Activated CD4-positive, alpha-beta memory T cell treated with anti-CD3 and anti-CD28 coated beads for 36 hours (primary cell): Measurements from ENCODE around the gene GGNBP2. TPM values are rescaled to one million over a fixed set of nuclear protein-coding genes. Genes with fewer than 3 reads are reported as not detected.
A peak's percentile ranks its signal among the peaks of the same experiment; 100 is the strongest.

Experiments used
- CTCF ChIA-PET: fragments of 350-600 bp; sonication (Branson Sonifier 250); formaldehyde crosslinking; loops from one replicate; lab custom pipeline; 2021; ENCODE audit warnings: antibody characterized with exemption, inconsistent platforms; lab: Charles Lee
- POLR2A ChIA-PET: fragments of 350-600 bp; sonication (Branson Sonifier 250); formaldehyde crosslinking; loops from one replicate; lab custom pipeline; 2021; ENCODE audit warnings: antibody characterized with exemption; lab: Charles Lee
- DNase-seq: peaks from one replicate; pipeline ENCODE4 v3.0.0-alpha.2; 2020
- H3K27ac Mint-ChIP-seq: one replicate; pipeline ENCODE4 v1.8.0; 2021; ENCODE audit warnings: mixed read lengths
- H3K27me3 Mint-ChIP-seq: one replicate; pipeline ENCODE4 v1.8.0; 2021; ENCODE audit warnings: mixed read lengths
- H3K36me3 Mint-ChIP-seq: one replicate; pipeline ENCODE4 v1.8.0; 2021; ENCODE audit warnings: mixed read lengths
- H3K4me1 Mint-ChIP-seq: one replicate; pipeline ENCODE4 v1.8.0; 2021; ENCODE audit warnings: low read depth, mixed read lengths
- H3K4me3 Mint-ChIP-seq: one replicate; pipeline ENCODE4 v1.8.0; 2021; ENCODE audit warnings: mild to moderate bottlenecking, mixed read lengths
- H3K9me3 Mint-ChIP-seq: one replicate; pipeline ENCODE4 v1.8.0; 2021; ENCODE audit warnings: mixed read lengths
- intact Hi-C: fragments of 100-400 bp; cut with micrococcal nuclease; formaldehyde crosslinking; loops from one replicate; pipeline ENCODE4 v1.15.1; 2023
- total RNA-seq, 2 experiments: library from RNA; stranded (reverse); gene quantifications; one replicate each; pipeline ENCODE4 v1.2.3, GENCODE V29; 2021

The GGNBP2 gene
- total RNA-seq, 2 experiments from 2014 or later = 74.8 to 84.0 TPM

GRCh38 chr17:36542755-36543154, 2.0 kb upstream of the GGNBP2 start:
- H3K4me3 Mint-ChIP-seq = no peak overlapping the region
- H3K4me1 Mint-ChIP-seq = peaks cover 25% of the 10 kb centered on the region
- H3K27ac Mint-ChIP-seq = no peak overlapping the region
- CTCF ChIA-PET = interaction anchor here (1.5 to 1.7 kb wide), 2 partner anchors 8 to 60 kb away, joined by 4 to 16 read pairs; partner anchors contain the start of genes MYO19 and PIGW
- no peaks in the 10 kb centered on the region for H3K9me3 Mint-ChIP-seq
- intact Hi-C loops = loop anchor here (10.0 kb wide), 1 partner anchor 182 kb away; no protein-coding TSS in a partner anchor
- no peaks in the 10 kb centered on the region for H3K27me3 Mint-ChIP-seq
- peaks cover 28% of the 10 kb centered on the region for H3K36me3 Mint-ChIP-seq
- POLR2A ChIA-PET = no interaction called here
- DNase-seq = no peak

DNA sequence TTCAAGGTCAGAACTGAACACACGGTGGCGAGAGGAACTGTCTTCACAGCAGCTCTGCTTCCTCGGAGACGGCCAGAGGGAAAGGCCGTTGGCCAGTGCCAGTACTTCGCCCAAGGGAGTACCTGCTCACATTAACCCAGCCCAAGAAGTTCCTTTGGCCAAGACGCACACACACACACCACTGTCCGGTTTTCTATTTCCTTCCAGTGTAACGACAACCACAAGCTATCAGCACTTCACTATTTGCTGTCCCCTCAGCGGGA, 744 bp upstream of the GGNBP2 start:
- peaks cover 25% of the 10 kb centered on the region for H3K36me3 Mint-ChIP-seq
- H3K4me3 Mint-ChIP-seq = peak overlapping the region; percentile 97
- ChIA-PET POLR2A (interaction anchor here (0.7 to 3.6 kb wide), 3 partner anchors 9 to 58 kb away, joined by 3 to 59 read pairs (median 3); partner anchors contain the start of genes MYO19, PIGW and ZNHIT3), CTCF (interaction anchor here (1.2 to 1.7 kb wide), 2 partner anchors 10 to 58 kb away, joined by 5 to 16 read pairs; partner anchors contain the start of genes MRM1, MYO19 and PIGW)
- intact Hi-C loops = loop anchor here (1.0 to 10.0 kb wide), 3 partner anchors 9 to 181 kb away; partner anchors contain the start of gene DHRS11
- DNase-seq = peak; percentile 42
- peaks cover 31% of the 10 kb centered on the region for H3K4me1 Mint-ChIP-seq
- no peaks in the 10 kb centered on the region for H3K27me3 Mint-ChIP-seq
- peak overlapping the region; percentile 98 for H3K27ac Mint-ChIP-seq
- no peaks in the 10 kb centered on the region for H3K9me3 Mint-ChIP-seq

DNA sequence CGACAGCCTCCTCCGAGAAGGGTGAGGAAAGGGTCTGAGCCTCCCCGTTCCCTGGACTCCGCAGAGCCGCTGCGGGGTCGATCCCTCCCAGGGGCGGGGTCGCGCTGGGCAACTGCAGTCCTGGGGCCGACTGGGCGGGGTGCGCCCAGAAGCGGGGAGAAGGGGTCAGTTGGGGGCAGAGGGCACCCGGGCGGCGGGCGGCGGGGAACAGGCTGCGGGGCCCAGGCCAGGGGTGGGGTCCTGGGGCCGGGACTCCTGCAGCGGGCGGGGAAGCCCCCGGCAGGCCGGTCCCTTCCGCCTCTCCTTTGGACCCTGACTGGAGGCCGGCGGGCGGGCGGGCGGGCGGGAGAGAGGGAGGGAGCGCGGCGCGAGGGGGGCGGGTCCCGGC, 352 bp downstream of the GGNBP2 start:
- peaks cover 25% of the 10 kb centered on the region for H3K36me3 Mint-ChIP-seq
- no peak for DNase-seq
- no peaks in the 10 kb centered on the region for H3K9me3 Mint-ChIP-seq
- H3K4me3 Mint-ChIP-seq = peak overlapping the region; percentile 97
- peaks cover 34% of the 10 kb centered on the region for H3K4me1 Mint-ChIP-seq
- ChIA-PET CTCF (interaction anchor here (3.4 kb wide), 1 partner anchor 11 kb away, joined by 19 read pairs; the partner anchor contains the start of genes MYO19 and PIGW), POLR2A (interaction anchor here (1.1 to 3.6 kb wide), 5 partner anchors 10 to 734 kb away, joined by 3 to 59 read pairs (median 4); partner anchors contain the start of genes MRM1, MYO19 and PIGW)
- intact Hi-C loops = loop anchor here (2.0 to 10.0 kb wide), 2 partner anchors 46 to 180 kb away; partner anchors contain the start of gene DHRS11
- H3K27me3 Mint-ChIP-seq = no peaks in the 10 kb centered on the region
- H3K27ac Mint-ChIP-seq = peak overlapping the region; percentile 98

DNA sequence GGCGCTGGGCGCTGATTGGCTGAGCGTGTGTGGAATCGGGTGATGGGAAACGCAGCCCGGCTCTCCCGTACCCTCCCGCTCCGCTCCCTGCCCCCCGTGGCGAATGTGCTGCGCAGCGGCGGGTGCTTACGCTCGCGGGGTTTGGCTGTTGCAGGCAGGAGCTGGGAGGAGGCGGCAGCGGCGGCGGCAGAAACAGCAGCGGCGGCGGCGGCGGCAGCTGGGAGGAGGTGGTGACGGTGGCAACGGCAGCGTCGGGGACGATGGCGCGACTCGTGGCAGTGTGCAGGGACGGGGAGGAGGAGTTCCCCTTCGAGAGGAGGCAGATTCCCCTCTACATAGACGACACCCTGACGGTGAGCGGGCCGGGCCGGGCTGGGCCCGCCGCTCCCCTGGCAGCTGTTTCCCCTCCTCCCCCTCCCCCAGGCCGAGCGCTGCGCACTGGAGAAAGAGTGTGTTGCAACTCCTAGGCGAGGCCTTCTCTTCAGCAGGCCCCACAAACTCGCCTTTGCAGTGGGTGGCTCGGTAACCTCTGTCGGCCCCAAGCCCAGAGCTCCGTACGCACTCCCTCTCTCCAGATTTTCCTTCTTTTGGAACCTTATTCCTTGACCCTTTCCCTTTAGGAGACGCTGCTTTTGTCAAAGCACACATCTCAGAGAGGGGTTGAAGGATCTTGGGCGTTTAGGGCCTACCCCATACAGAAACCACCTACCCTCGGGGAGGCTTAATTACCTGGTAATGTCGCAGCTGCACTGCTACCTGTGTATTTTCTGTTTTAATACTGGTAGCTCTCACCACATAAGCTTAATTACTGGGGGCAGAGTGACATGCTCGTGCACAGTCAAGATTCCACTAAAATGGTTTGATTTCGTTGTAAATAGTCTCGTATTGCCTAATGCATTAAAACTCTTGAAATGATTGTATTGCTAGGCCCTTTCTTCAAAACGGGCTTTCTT, 1.0 kb downstream of the GGNBP2 start:
- POLR2A ChIA-PET = interaction anchor here (0.6 to 3.6 kb wide), 9 partner anchors 10 to 885 kb away, joined by 3 to 59 read pairs (median 3); partner anchors contain the start of genes MRM1, MYO19, PIGW and ZNHIT3
- intact Hi-C loops = loop anchor here (2.0 to 10.0 kb wide), 3 partner anchors 45 to 179 kb away; partner anchors contain the start of gene DHRS11
- peak overlapping the region; percentile 90 for H3K4me3 Mint-ChIP-seq
- H3K27me3 Mint-ChIP-seq = no peaks in the 10 kb centered on the region
- peak; percentile 98 for DNase-seq
- no peaks in the 10 kb centered on the region for H3K9me3 Mint-ChIP-seq
- peak overlapping the region; percentile 98 for H3K27ac Mint-ChIP-seq
- CTCF ChIA-PET = interaction anchor here (0.6 to 3.4 kb wide), 3 partner anchors 11 to 473 kb away, joined by 3 to 19 read pairs (median 4); partner anchors contain the start of genes MYO19 and PIGW
- H3K36me3 Mint-ChIP-seq = peaks cover 30% of the 10 kb centered on the region
- H3K4me1 Mint-ChIP-seq = peaks cover 40% of the 10 kb centered on the region

- no peak for DNase-seq
- Mint-ChIP-seq H3K9me3 (no peaks in the 10 kb centered on the region), H3K27ac (peak overlapping the region; percentile 98), H3K27me3 (no peaks in the 10 kb centered on the region), H3K36me3 (peaks cover 32% of the 10 kb centered on the region), H3K4me3 (peak overlapping the region; percentile 90), H3K4me1 (peaks cover 45% of the 10 kb centered on the region)
- ChIA-PET POLR2A (interaction anchor here (0.8 to 3.6 kb wide), 5 partner anchors 11 to 884 kb away, joined by 3 to 59 read pairs (median 4); partner anchors contain the start of genes MRM1, MYO19 and PIGW), CTCF (interaction anchor here (0.7 to 3.4 kb wide), 2 partner anchors 12 to 82 kb away, joined by 4 to 19 read pairs; partner anchors contain the start of genes MYO19 and PIGW)
- intact Hi-C loops = loop anchor here (2.0 to 10.0 kb wide), 2 partner anchors 56 to 178 kb away; no protein-coding TSS in a partner anchor
These were observed 1.8 kb downstream of the GGNBP2 start for GRCh38 chr17:36546418-36547093.

DNA sequence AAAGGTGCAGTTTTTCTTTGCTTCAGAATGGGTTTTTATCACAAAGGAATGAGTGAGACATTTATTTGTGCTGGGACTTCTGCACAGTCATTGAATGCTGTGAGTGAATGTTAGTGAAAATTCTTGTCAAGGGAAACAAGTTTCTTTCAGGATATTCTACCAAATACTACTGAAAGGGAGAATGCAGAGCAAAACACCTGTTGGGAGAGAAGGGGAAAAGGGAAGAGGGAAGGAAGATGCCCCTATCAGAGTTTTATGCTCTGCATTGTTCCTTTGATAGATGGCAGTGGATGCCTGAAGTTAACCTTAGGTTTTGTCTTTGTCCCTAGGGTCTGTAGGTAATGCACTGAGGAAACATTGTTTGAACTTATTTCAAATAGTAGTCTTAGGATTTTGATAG, 3.1 kb downstream of the GGNBP2 start:
- Mint-ChIP-seq H3K27ac (peak overlapping the region; percentile 98), H3K27me3 (no peaks in the 10 kb centered on the region), H3K4me3 (peak overlapping the region; percentile 37), H3K36me3 (peaks cover 32% of the 10 kb centered on the region), H3K4me1 (peaks cover 50% of the 10 kb centered on the region), H3K9me3 (no peaks in the 10 kb centered on the region)
- intact Hi-C loops = loop anchor here (2.0 to 10.0 kb wide), 2 partner anchors 55 to 177 kb away; no protein-coding TSS in a partner anchor
- ChIA-PET CTCF (interaction anchor here (0.6 to 3.4 kb wide), 3 partner anchors 13 to 573 kb away, joined by 5 to 19 read pairs (median 5); partner anchors contain the start of genes MYO19 and PIGW), POLR2A (no interaction called here)
- no peak for DNase-seq

GRCh38 chr17:36550491-36551417, 6.0 kb downstream of the GGNBP2 start:
- peaks cover 32% of the 10 kb centered on the region for H3K36me3 Mint-ChIP-seq
- POLR2A ChIA-PET = interaction anchor here (0.9 kb wide), 1 partner anchor 21 kb away, joined by 3 read pairs; no protein-coding TSS in a partner anchor
- H3K27ac Mint-ChIP-seq = peak overlapping the region; percentile 61
- H3K27me3 Mint-ChIP-seq = no peaks in the 10 kb centered on the region
- peaks cover 58% of the 10 kb centered on the region for H3K4me1 Mint-ChIP-seq
- intact Hi-C loops = no loop called here
- CTCF ChIA-PET = interaction anchor here (0.6 to 1.2 kb wide), 3 partner anchors 17 to 989 kb away, joined by 3 to 6 read pairs (median 4); partner anchors contain the start of genes MYO19 and PIGW
- DNase-seq = peak; percentile 35
- H3K9me3 Mint-ChIP-seq = no peaks in the 10 kb centered on the region
- no peak overlapping the region for H3K4me3 Mint-ChIP-seq

DNA sequence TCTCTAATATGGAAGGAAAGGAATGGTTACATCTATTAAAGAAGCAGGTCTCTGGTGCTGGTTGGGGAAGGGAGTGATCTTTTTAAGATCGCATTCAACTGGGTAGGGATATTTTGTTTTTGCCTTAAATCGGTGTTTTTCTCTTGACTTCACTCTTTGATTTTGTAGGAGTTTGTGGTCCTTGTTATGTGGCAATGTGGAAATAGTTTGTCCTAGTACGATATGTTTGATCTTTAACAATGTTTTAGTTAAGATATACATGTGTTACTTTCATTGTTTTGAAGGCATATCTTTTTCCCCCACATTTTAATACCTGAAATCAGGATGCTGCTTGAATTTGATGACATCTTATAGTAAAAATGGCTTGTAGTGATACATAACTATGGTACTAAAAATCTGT, 8.7 kb downstream of the GGNBP2 start:
- peaks cover 47% of the 10 kb centered on the region for H3K4me1 Mint-ChIP-seq
- DNase-seq = no peak
- H3K4me3 Mint-ChIP-seq = no peak overlapping the region
- no peaks in the 10 kb centered on the region for H3K27me3 Mint-ChIP-seq
- intact Hi-C loops = no loop called here
- ChIA-PET CTCF (no interaction called here), POLR2A (no interaction called here)
- no peaks in the 10 kb centered on the region for H3K9me3 Mint-ChIP-seq
- H3K36me3 Mint-ChIP-seq = peaks cover 29% of the 10 kb centered on the region
- peak overlapping the region; percentile 13 for H3K27ac Mint-ChIP-seq

- ChIA-PET CTCF (interaction anchor here (1.2 kb wide), 1 partner anchor 37 kb away, joined by 3 read pairs; no protein-coding TSS in a partner anchor), POLR2A (interaction anchor here (1.0 kb wide), 1 partner anchor 18 kb away, joined by 3 read pairs; no protein-coding TSS in a partner anchor)
- intact Hi-C loops = no loop called here
- no peak for DNase-seq
- Mint-ChIP-seq H3K4me1 (peaks cover 17% of the 10 kb centered on the region), H3K4me3 (no peak overlapping the region), H3K9me3 (no peaks in the 10 kb centered on the region), H3K36me3 (peaks cover 36% of the 10 kb centered on the region), H3K27me3 (no peaks in the 10 kb centered on the region), H3K27ac (no peak overlapping the region)
These were observed 21.4 kb downstream of the GGNBP2 start for GRCh38 chr17:36566081-36566480.

DNA sequence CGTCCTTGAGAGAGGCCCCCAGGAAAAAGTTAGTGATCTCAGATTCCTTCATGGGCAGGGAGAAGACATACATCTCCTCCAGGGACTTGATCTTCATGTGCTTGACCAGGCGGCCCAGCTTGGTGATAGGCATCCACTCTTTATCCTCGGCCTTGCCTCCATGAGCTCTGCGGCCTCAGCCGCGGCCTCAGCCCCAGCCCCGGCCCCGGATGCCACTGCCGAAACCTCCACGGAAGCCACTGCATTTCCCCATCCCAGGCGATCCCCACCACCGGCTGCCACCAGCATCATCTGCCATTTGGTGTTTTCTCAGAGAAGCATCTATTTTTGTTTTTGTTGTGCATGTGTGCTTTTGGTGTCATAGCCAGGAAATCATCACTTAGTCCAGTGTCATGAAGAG, 30.3 kb downstream of the GGNBP2 start:
- CTCF ChIA-PET = no interaction called here
- H3K4me3 Mint-ChIP-seq = no peak overlapping the region

More for the DNA sequence above, 30.3 kb downstream of the GGNBP2 start:
- POLR2A ChIA-PET = no interaction called here
- intact Hi-C loops = no loop called here
- Mint-ChIP-seq H3K4me1 (peaks cover 7% of the 10 kb centered on the region), H3K27me3 (no peaks in the 10 kb centered on the region), H3K27ac (no peak overlapping the region), H3K9me3 (no peaks in the 10 kb centered on the region), H3K36me3 (peaks cover 35% of the 10 kb centered on the region)
- no peak for DNase-seq
